Measurements from ENCODE around the gene DLG2. TPM values are rescaled to one million over a fixed set of nuclear protein-coding genes. Genes with fewer than 3 reads are reported as not detected.
A peak's percentile ranks its signal among the peaks of the same experiment; 100 is the strongest.

The DLG2 gene
- total and polyA plus RNA-seq, 4 experiments from 2014 or later: 0.78 to 2.7 (median 1.9) TPM

- Histone ChIP-seq H3K4me3 (ENCODE audit: low read length in 2 of 2) (no peak overlapping the region), H3K9me3 (ENCODE audit: control insufficient read depth in 1 of 2, low read length in 2 of 2) (no peaks in the 10 kb centered on the region), H3K27me3 (ENCODE audit: insufficient read depth, low read length) (no peaks in the 10 kb centered on the region), H3K36me3 (ENCODE audit: insufficient read depth, low read length) (no peaks in the 10 kb centered on the region), H3K4me1 (ENCODE audit: insufficient read depth, low read length) (no peaks in the 10 kb centered on the region), H3K27ac (ENCODE audit: low read depth, low read length) (no peak overlapping the region)
- no peaks in the 10 kb centered on the region for H3K4me1 Mint-ChIP-seq
- no peak for DNase-seq
- POLR2A ChIA-PET (ENCODE audit: partially characterized antibody): no interaction called here
- no peak overlapping the region for H3K27ac Mint-ChIP-seq
- CTCF ChIA-PET (ENCODE audit: partially characterized antibody): interaction anchor here (0.6 kb wide), 1 partner anchor 1627 kb away, joined by 3 read pairs; no protein-coding TSS in a partner anchor
- H3K36me3 Mint-ChIP-seq: no peaks in the 10 kb centered on the region
- no peaks in the 10 kb centered on the region for H3K27me3 Mint-ChIP-seq
- no peak overlapping the region for H3K4me3 Mint-ChIP-seq
- intact Hi-C loops (cut with micrococcal nuclease): no loop called here
- peaks cover 9 to 58% (median 44%) of the 10 kb centered on the region in 8 donors for H3K9me3 Mint-ChIP-seq
These were observed 538.9 kb downstream of the DLG2 start for GRCh38 chr11:85088286-85088685.

- Mint-ChIP-seq H3K36me3 (peaks cover 0 to 2% of the 10 kb centered on the region in 2 donors), H3K27ac (no peak overlapping the region), H3K27me3 (no peaks in the 10 kb centered on the region), H3K9me3 (peaks cover 9 to 58% (median 44%) of the 10 kb centered on the region in 8 donors), H3K4me1 (no peaks in the 10 kb centered on the region), H3K4me3 (no peak overlapping the region)
- no peak for DNase-seq
- Histone ChIP-seq H3K9me3 (ENCODE audit: control insufficient read depth in 1 of 2, low read length in 2 of 2) (peaks cover 0 to 4% of the 10 kb centered on the region in 2 donors), H3K4me1 (ENCODE audit: insufficient read depth, low read length) (no peaks in the 10 kb centered on the region), H3K4me3 (ENCODE audit: low read length in 2 of 2) (no peak overlapping the region), H3K27ac (ENCODE audit: low read depth, low read length) (no peak overlapping the region), H3K36me3 (ENCODE audit: insufficient read depth, low read length) (no peaks in the 10 kb centered on the region), H3K27me3 (ENCODE audit: insufficient read depth, low read length) (no peaks in the 10 kb centered on the region)
- CTCF ChIA-PET (ENCODE audit: partially characterized antibody): no interaction called here
- POLR2A ChIA-PET (ENCODE audit: partially characterized antibody): no interaction called here
- intact Hi-C loops (cut with micrococcal nuclease): no loop called here
These were observed 540.5 kb downstream of the DLG2 start for GRCh38 chr11:85086504-85087284.

GRCh38 chr11:85076535-85077330 is 550.4 kb downstream of the DLG2 start:
- intact Hi-C loops (cut with micrococcal nuclease): no loop called here
- no peak overlapping the region for H3K27ac ChIP-seq (ENCODE audit: low read depth, low read length)
- no peak for DNase-seq
- H3K9me3 ChIP-seq (ENCODE audit: control insufficient read depth in 1 of 2, low read length in 2 of 2): no peaks in the 10 kb centered on the region
- H3K27me3 Mint-ChIP-seq: no peaks in the 10 kb centered on the region
- H3K4me1 ChIP-seq (ENCODE audit: insufficient read depth, low read length): no peaks in the 10 kb centered on the region
- no peaks in the 10 kb centered on the region for H3K36me3 ChIP-seq (ENCODE audit: insufficient read depth, low read length)
- H3K27me3 ChIP-seq (ENCODE audit: insufficient read depth, low read length): no peaks in the 10 kb centered on the region
- no peaks in the 10 kb centered on the region for H3K4me1 Mint-ChIP-seq
- H3K4me3 Mint-ChIP-seq: no peak overlapping the region
- no peak overlapping the region for H3K27ac Mint-ChIP-seq
- H3K36me3 Mint-ChIP-seq: no peaks in the 10 kb centered on the region
- H3K9me3 Mint-ChIP-seq: peaks cover 9 to 43% (median 26%) of the 10 kb centered on the region in 8 donors
- ChIA-PET CTCF (ENCODE audit: partially characterized antibody) (no interaction called here), POLR2A (ENCODE audit: partially characterized antibody) (no interaction called here)
- H3K4me3 ChIP-seq (ENCODE audit: low read length in 2 of 2): no peak overlapping the region

GRCh38 chr11:85062659-85063058 is 564.5 kb downstream of the DLG2 start:
- Mint-ChIP-seq H3K9me3 (peaks cover 2 to 45% (median 22%) of the 10 kb centered on the region in 8 donors), H3K27me3 (no peaks in the 10 kb centered on the region), H3K4me1 (no peaks in the 10 kb centered on the region), H3K4me3 (no peak overlapping the region), H3K36me3 (no peaks in the 10 kb centered on the region), H3K27ac (no peak overlapping the region)
- Histone ChIP-seq H3K36me3 (ENCODE audit: insufficient read depth, low read length) (no peaks in the 10 kb centered on the region), H3K27me3 (ENCODE audit: insufficient read depth, low read length) (no peaks in the 10 kb centered on the region), H3K27ac (ENCODE audit: low read depth, low read length) (no peak overlapping the region), H3K4me3 (ENCODE audit: low read length in 2 of 2) (no peak overlapping the region), H3K9me3 (ENCODE audit: control insufficient read depth in 1 of 2, low read length in 2 of 2) (no peaks in the 10 kb centered on the region), H3K4me1 (ENCODE audit: insufficient read depth, low read length) (no peaks in the 10 kb centered on the region)
- ChIA-PET CTCF (ENCODE audit: partially characterized antibody) (no interaction called here), POLR2A (ENCODE audit: partially characterized antibody) (no interaction called here)
- no peak for DNase-seq
- intact Hi-C loops (cut with micrococcal nuclease): no loop called here

- no peaks in the 10 kb centered on the region for H3K4me1 Mint-ChIP-seq
- Histone ChIP-seq H3K27me3 (ENCODE audit: insufficient read depth, low read length) (no peaks in the 10 kb centered on the region), H3K4me1 (ENCODE audit: insufficient read depth, low read length) (no peaks in the 10 kb centered on the region), H3K9me3 (ENCODE audit: control insufficient read depth in 1 of 2, low read length in 2 of 2) (no peaks in the 10 kb centered on the region), H3K36me3 (ENCODE audit: insufficient read depth, low read length) (no peaks in the 10 kb centered on the region), H3K27ac (ENCODE audit: low read depth, low read length) (no peak overlapping the region), H3K4me3 (ENCODE audit: low read length in 2 of 2) (no peak overlapping the region)
- H3K27me3 Mint-ChIP-seq: no peaks in the 10 kb centered on the region
- DNase-seq: no peak
- H3K4me3 Mint-ChIP-seq: peak overlapping the region in 1 of 8 donors; percentile 31
- no peak overlapping the region for H3K27ac Mint-ChIP-seq
- H3K36me3 Mint-ChIP-seq: no peaks in the 10 kb centered on the region
- intact Hi-C loops (cut with micrococcal nuclease): no loop called here
- CTCF ChIA-PET (ENCODE audit: partially characterized antibody): no interaction called here
- H3K9me3 Mint-ChIP-seq: peaks cover 0 to 34% (median 14%) of the 10 kb centered on the region in 8 donors
- POLR2A ChIA-PET (ENCODE audit: partially characterized antibody): no interaction called here
These were observed 574.5 kb downstream of the DLG2 start for GRCh38 chr11:85052636-85053035.

GRCh38 chr11:85048801-85049200 is 578.3 kb downstream of the DLG2 start:
- no peaks in the 10 kb centered on the region for H3K36me3 Mint-ChIP-seq
- CTCF ChIA-PET (ENCODE audit: partially characterized antibody): no interaction called here
- H3K4me3 Mint-ChIP-seq: no peak overlapping the region
- Histone ChIP-seq H3K27me3 (ENCODE audit: insufficient read depth, low read length) (no peaks in the 10 kb centered on the region), H3K4me1 (ENCODE audit: insufficient read depth, low read length) (no peaks in the 10 kb centered on the region), H3K36me3 (ENCODE audit: insufficient read depth, low read length) (no peaks in the 10 kb centered on the region), H3K9me3 (ENCODE audit: control insufficient read depth in 1 of 2, low read length in 2 of 2) (no peaks in the 10 kb centered on the region), H3K4me3 (ENCODE audit: low read length in 2 of 2) (no peak overlapping the region), H3K27ac (ENCODE audit: low read depth, low read length) (no peak overlapping the region)
- no peak for DNase-seq
- H3K27me3 Mint-ChIP-seq: no peaks in the 10 kb centered on the region
- intact Hi-C loops (cut with micrococcal nuclease): no loop called here
- POLR2A ChIA-PET (ENCODE audit: partially characterized antibody): no interaction called here
- no peaks in the 10 kb centered on the region for H3K4me1 Mint-ChIP-seq
- H3K27ac Mint-ChIP-seq: no peak overlapping the region
- H3K9me3 Mint-ChIP-seq: peaks cover 0 to 47% (median 10%) of the 10 kb centered on the region in 8 donors

GRCh38 chr11:85045716-85046115 is 581.4 kb downstream of the DLG2 start:
- Mint-ChIP-seq H3K27me3 (no peaks in the 10 kb centered on the region), H3K27ac (no peak overlapping the region), H3K9me3 (peaks cover 5 to 41% (median 13%) of the 10 kb centered on the region in 8 donors), H3K36me3 (no peaks in the 10 kb centered on the region), H3K4me3 (no peak overlapping the region), H3K4me1 (no peaks in the 10 kb centered on the region)
- ChIA-PET POLR2A (ENCODE audit: partially characterized antibody) (no interaction called here), CTCF (ENCODE audit: partially characterized antibody) (no interaction called here)
- Histone ChIP-seq H3K27me3 (ENCODE audit: insufficient read depth, low read length) (no peaks in the 10 kb centered on the region), H3K27ac (ENCODE audit: low read depth, low read length) (no peak overlapping the region), H3K4me1 (ENCODE audit: insufficient read depth, low read length) (no peaks in the 10 kb centered on the region), H3K9me3 (ENCODE audit: control insufficient read depth in 1 of 2, low read length in 2 of 2) (no peaks in the 10 kb centered on the region), H3K36me3 (ENCODE audit: insufficient read depth, low read length) (no peaks in the 10 kb centered on the region), H3K4me3 (ENCODE audit: low read length in 2 of 2) (no peak overlapping the region)
- DNase-seq: no peak
- intact Hi-C loops (cut with micrococcal nuclease): no loop called here

Data from CD4-positive, alpha-beta memory T cell (primary cell).